Measurements from ENCODE around the gene RBMS1. TPM values are rescaled to one million over a fixed set of nuclear protein-coding genes. Genes with fewer than 3 reads are reported as not detected.
A peak's percentile ranks its signal among the peaks of the same experiment; 100 is the strongest.

The RBMS1 gene
- total and polyA plus RNA-seq, 2 of the 13 experiments (the other 11 are each of a cell fraction or from before 2014, with no cell fraction given): 55.5 to 110 TPM

DNA sequence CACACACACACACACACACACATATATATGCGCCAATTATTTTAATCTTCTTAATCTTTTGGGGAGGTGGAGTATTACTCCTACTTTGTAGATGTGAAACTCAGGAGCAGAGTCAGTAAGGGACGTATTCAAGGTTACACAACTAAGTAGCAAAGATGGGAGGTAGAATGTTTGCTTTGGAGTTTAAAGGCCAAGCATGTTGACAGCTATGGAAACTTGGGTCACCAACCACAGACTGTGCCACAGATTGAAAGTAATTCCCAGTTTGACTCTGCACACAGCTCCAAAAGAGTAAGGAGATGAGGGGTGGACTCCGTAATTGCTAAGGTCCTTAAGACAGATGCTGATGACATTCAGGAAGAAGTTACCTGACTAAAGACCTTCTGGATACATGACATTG is 168.7 kb downstream of the RBMS1 start (continued):
- TF ChIP-seq REL (CRISPR knock-in tag; conservative IDR thresholded peaks at IDR 0.05): no peak
- TF ChIP-seq, protein P1, sequence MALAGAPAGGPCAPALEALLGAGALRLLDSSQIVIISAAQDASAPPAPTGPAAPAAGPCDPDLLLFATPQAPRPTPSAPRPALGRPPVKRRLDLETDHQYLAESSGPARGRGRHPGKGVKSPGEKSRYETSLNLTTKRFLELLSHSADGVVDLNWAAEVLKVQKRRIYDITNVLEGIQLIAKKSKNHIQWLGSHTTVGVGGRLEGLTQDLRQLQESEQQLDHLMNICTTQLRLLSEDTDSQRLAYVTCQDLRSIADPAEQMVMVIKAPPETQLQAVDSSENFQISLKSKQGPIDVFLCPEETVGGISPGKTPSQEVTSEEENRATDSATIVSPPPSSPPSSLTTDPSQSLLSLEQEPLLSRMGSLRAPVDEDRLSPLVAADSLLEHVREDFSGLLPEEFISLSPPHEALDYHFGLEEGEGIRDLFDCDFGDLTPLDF (CRISPR knock-in tag; IDR thresholded peaks at IDR 0.05): no peak
- TF ChIP-seq MYC (CRISPR knock-in tag; IDR thresholded peaks at IDR 0.05; ENCODE audit: borderline replicate concordance): no peak
- no peak for TF ChIP-seq BRCA1 (CRISPR knock-in tag; IDR thresholded peaks at IDR 0.05)
- no peak for TF ChIP-seq ZNF557 (CRISPR knock-in tag; IDR thresholded peaks at IDR 0.05)
- TF ChIP-seq, protein P2, sequence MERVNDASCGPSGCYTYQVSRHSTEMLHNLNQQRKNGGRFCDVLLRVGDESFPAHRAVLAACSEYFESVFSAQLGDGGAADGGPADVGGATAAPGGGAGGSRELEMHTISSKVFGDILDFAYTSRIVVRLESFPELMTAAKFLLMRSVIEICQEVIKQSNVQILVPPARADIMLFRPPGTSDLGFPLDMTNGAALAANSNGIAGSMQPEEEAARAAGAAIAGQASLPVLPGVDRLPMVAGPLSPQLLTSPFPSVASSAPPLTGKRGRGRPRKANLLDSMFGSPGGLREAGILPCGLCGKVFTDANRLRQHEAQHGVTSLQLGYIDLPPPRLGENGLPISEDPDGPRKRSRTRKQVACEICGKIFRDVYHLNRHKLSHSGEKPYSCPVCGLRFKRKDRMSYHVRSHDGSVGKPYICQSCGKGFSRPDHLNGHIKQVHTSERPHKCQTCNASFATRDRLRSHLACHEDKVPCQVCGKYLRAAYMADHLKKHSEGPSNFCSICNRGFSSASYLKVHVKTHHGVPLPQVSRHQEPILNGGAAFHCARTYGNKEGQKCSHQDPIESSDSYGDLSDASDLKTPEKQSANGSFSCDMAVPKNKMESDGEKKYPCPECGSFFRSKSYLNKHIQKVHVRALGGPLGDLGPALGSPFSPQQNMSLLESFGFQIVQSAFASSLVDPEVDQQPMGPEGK (CRISPR knock-in tag; IDR thresholded peaks at IDR 0.05): no peak
- no peak for TF ChIP-seq ZNF350 (CRISPR knock-in tag; IDR thresholded peaks at IDR 0.05; ENCODE audit: borderline replicate concordance, low read depth)
- TF ChIP-seq, protein P3, sequence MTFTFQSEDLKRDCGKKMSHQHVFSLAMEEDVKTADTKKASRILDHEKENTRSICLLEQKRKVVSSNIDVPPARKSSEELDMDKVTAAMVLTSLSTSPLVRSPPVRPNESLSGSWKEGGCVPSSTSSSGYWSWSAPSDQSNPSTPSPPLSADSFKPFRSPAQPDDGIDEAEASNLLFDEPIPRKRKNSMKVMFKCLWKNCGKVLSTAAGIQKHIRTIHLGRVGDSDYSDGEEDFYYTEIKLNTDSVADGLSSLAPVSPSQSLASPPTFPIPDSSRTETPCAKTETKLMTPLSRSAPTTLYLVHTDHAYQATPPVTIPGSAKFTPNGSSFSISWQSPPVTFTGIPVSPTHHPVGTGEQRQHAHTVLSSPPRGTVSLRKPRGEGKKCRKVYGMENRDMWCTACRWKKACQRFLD (CRISPR knock-in tag; IDR thresholded peaks at IDR 0.05; ENCODE audit: borderline replicate concordance): no peak
- TF ChIP-seq ZSCAN29 (CRISPR knock-in tag; conservative IDR thresholded peaks at IDR 0.05): no peak
- TF ChIP-seq STAT5B (CRISPR knock-in tag; IDR thresholded peaks at IDR 0.05): no peak
- TF ChIP-seq, protein P4, sequence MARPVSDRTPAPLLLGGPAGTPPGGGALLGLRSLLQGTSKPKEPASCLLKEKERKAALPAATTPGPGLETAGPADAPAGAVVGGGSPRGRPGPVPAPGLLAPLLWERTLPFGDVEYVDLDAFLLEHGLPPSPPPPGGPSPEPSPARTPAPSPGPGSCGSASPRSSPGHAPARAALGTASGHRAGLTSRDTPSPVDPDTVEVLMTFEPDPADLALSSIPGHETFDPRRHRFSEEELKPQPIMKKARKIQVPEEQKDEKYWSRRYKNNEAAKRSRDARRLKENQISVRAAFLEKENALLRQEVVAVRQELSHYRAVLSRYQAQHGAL (CRISPR knock-in tag; IDR thresholded peaks at IDR 0.05; ENCODE audit: not compliant biosample characterization): no peak
- TF ChIP-seq NCOA1 (CRISPR knock-in tag; IDR thresholded peaks at IDR 0.05): no peak
- TF ChIP-seq NR2F2 (IDR thresholded peaks at IDR 0.05; ENCODE audit: borderline replicate concordance, low read depth): peak; percentile 69
- TF ChIP-seq, protein P5, sequence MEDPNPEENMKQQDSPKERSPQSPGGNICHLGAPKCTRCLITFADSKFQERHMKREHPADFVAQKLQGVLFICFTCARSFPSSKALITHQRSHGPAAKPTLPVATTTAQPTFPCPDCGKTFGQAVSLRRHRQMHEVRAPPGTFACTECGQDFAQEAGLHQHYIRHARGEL (CRISPR knock-in tag; IDR thresholded peaks at IDR 0.05): no peak
- TF ChIP-seq, protein P6, sequence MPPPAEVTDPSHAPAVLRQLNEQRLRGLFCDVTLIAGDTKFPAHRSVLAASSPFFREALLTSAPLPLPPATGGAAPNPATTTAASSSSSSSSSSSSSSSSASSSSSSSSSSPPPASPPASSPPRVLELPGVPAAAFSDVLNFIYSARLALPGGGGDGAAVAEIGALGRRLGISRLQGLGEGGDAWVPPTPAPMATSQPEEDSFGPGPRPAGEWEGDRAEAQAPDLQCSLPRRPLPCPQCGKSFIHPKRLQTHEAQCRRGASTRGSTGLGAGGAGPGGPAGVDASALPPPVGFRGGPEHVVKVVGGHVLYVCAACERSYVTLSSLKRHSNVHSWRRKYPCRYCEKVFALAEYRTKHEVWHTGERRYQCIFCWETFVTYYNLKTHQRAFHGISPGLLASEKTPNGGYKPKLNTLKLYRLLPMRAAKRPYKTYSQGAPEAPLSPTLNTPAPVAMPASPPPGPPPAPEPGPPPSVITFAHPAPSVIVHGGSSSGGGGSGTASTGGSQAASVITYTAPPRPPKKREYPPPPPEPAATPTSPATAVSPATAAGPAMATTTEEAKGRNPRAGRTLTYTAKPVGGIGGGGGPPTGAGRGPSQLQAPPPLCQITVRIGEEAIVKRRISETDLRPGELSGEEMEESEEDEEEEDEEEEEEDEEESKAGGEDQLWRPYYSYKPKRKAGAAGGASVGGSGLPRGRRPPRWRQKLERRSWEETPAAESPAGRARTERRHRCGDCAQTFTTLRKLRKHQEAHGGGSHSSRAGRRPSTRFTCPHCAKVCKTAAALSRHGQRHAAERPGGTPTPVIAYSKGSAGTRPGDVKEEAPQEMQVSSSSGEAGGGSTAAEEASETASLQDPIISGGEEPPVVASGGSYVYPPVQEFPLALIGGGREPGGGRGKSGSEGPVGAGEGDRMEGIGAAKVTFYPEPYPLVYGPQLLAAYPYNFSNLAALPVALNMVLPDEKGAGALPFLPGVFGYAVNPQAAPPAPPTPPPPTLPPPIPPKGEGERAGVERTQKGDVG (CRISPR knock-in tag; IDR thresholded peaks at IDR 0.05; ENCODE audit: borderline replicate concordance): no peak
- TF ChIP-seq FOSL2 (CRISPR knock-in tag; IDR thresholded peaks at IDR 0.05): no peak
- TF ChIP-seq, protein P7, sequence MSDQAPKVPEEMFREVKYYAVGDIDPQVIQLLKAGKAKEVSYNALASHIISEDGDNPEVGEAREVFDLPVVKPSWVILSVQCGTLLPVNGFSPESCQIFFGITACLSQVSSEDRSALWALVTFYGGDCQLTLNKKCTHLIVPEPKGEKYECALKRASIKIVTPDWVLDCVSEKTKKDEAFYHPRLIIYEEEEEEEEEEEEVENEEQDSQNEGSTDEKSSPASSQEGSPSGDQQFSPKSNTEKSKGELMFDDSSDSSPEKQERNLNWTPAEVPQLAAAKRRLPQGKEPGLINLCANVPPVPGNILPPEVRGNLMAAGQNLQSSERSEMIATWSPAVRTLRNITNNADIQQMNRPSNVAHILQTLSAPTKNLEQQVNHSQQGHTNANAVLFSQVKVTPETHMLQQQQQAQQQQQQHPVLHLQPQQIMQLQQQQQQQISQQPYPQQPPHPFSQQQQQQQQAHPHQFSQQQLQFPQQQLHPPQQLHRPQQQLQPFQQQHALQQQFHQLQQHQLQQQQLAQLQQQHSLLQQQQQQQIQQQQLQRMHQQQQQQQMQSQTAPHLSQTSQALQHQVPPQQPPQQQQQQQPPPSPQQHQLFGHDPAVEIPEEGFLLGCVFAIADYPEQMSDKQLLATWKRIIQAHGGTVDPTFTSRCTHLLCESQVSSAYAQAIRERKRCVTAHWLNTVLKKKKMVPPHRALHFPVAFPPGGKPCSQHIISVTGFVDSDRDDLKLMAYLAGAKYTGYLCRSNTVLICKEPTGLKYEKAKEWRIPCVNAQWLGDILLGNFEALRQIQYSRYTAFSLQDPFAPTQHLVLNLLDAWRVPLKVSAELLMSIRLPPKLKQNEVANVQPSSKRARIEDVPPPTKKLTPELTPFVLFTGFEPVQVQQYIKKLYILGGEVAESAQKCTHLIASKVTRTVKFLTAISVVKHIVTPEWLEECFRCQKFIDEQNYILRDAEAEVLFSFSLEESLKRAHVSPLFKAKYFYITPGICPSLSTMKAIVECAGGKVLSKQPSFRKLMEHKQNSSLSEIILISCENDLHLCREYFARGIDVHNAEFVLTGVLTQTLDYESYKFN (CRISPR knock-in tag; conservative IDR thresholded peaks at IDR 0.05): 0 out of 2 replicates have a peak, but pooled peaks have one; percentile 44
- no peak for TF ChIP-seq MED1 (CRISPR knock-in tag; IDR thresholded peaks at IDR 0.05)

Measured in HepG2 (cell line).